HEK293 (cell line): Measurements from ENCODE around the gene MOB1A.

Experiments used
- CTCF ChIA-PET: fragments of 350-600 bp; formaldehyde crosslinking; extraction: SDS; loops from one replicate; lab custom pipeline; 2021; ENCODE audit warnings: antibody characterized with exemption; lab: Yijun Ruan, JAX
- POLR2A ChIA-PET: fragments of 300-600 bp; formaldehyde crosslinking; extraction: SDS; loops from one replicate; lab custom pipeline; 2020; ENCODE audit warnings: antibody characterized with exemption, inconsistent platforms; lab: Yijun Ruan, JAX
- H3K27ac ChIP-seq: fragments of 200-500 bp; sonication (Bioruptor generic); 2 replicates; pipeline ENCODE4 v1.5.1; 2014; ENCODE audit warnings: low read depth, low read length, control low read depth, inconsistent platforms; ENCODE audit errors: extremely low read depth
- H3K36me3 ChIP-seq, 2 experiments: fragments of 200-500 bp in 1 of 2; sonication (Bioruptor generic) in 1 of 2; 1 replicate in 1 of 2; 2 replicates in 1 of 2; pipeline ENCODE4 v1.5.1; 2014 to 2017; ENCODE audit warnings: inconsistent platforms in 2 of 2, low read length in 2 of 2; ENCODE audit not compliant: control insufficient read depth in 2 of 2, insufficient read depth in 1 of 2
- H3K4me1 ChIP-seq: fragments of 200-500 bp; sonication (Bioruptor generic); 2 replicates; pipeline ENCODE4 v1.5.1; 2014; ENCODE audit warnings: mild to moderate bottlenecking, low read length, inconsistent platforms; ENCODE audit not compliant: control insufficient read depth, insufficient read depth
- H3K4me3 ChIP-seq: 2 replicates; pipeline ENCODE4 v1.5.1; 2011; ENCODE audit warnings: low read depth, mild to moderate bottlenecking, control low read depth, low read length, moderate library complexity
- H3K9me3 ChIP-seq: fragments of 200-500 bp; sonication (Bioruptor generic); 2 replicates; pipeline ENCODE4 v1.5.1; 2014; ENCODE audit warnings: low read depth, low read length, inconsistent platforms; ENCODE audit not compliant: control insufficient read depth, insufficient read depth
- BCL11B ChIP-seq: fragments of 450-650 bp; formaldehyde crosslinking; IDR thresholded peaks from 2 replicates; pipeline ENCODE4 v1.5.1; 2016; ENCODE audit warnings: low read depth, missing biosample characterization, missing genetic modification characterization
- GLIS2 ChIP-seq: fragments of 450-650 bp; formaldehyde crosslinking; IDR thresholded peaks from 2 replicates; pipeline ENCODE4 v1.5.1; 2016; ENCODE audit warnings: missing biosample characterization, missing genetic modification characterization
- KLF1 ChIP-seq: fragments of 450-650 bp; formaldehyde crosslinking; IDR thresholded peaks from 2 replicates; pipeline ENCODE4 v1.5.1; 2016; ENCODE audit warnings: missing biosample characterization, missing genetic modification characterization
- KLF8 ChIP-seq: fragments of 450-650 bp; formaldehyde crosslinking; IDR thresholded peaks from 2 replicates; pipeline ENCODE4 v1.5.1; 2016; ENCODE audit warnings: missing biosample characterization, missing genetic modification characterization
- KLF9 ChIP-seq: fragments of 450-650 bp; formaldehyde crosslinking; IDR thresholded peaks from 2 replicates; pipeline ENCODE4 v1.5.1; 2016; ENCODE audit warnings: missing biosample characterization, missing genetic modification characterization, low read depth
- PBX3 ChIP-seq: sonication (generic); formaldehyde crosslinking; IDR thresholded peaks from 2 replicates; pipeline ENCODE4 v1.8.1; 2022; ENCODE audit warnings: mild to moderate bottlenecking, moderate library complexity, missing genetic modification reagents
- ZBTB11 ChIP-seq: fragments of 450-650 bp; formaldehyde crosslinking; conservative IDR thresholded peaks from 2 replicates; pipeline ENCODE4 v1.5.1; 2016; ENCODE audit warnings: low read depth, missing biosample characterization, missing genetic modification characterization
- ZBTB17 ChIP-seq: fragments of 450-650 bp; formaldehyde crosslinking; IDR thresholded peaks from 2 replicates; pipeline ENCODE4 v1.5.1; 2016; ENCODE audit warnings: missing biosample characterization, missing genetic modification characterization
- ZBTB20 ChIP-seq: fragments of 450-650 bp; formaldehyde crosslinking; IDR thresholded peaks from 2 replicates; pipeline ENCODE4 v1.5.1; 2016; ENCODE audit warnings: missing biosample characterization, missing genetic modification characterization
- ZBTB26 ChIP-seq: fragments of 450-650 bp; formaldehyde crosslinking; optimal IDR thresholded peaks from 2 replicates; pipeline ENCODE3; 2016; ENCODE audit warnings: missing biosample characterization, mild to moderate bottlenecking, missing genetic modification characterization
- ZBTB6 ChIP-seq: fragments of 450-650 bp; formaldehyde crosslinking; IDR thresholded peaks from 2 replicates; pipeline ENCODE4 v1.5.1; 2017; ENCODE audit warnings: missing biosample characterization, missing genetic modification characterization
- ZBTB8A ChIP-seq: fragments of 450-650 bp; formaldehyde crosslinking; IDR thresholded peaks from 2 replicates; pipeline ENCODE4 v1.5.1; 2016; ENCODE audit warnings: missing biosample characterization, missing genetic modification characterization
- ZEB2 ChIP-seq: fragments of 450-650 bp; formaldehyde crosslinking; IDR thresholded peaks from 2 replicates; pipeline ENCODE4 v1.5.1; 2016; ENCODE audit warnings: missing biosample characterization, missing genetic modification characterization
- ZFHX2 ChIP-seq: fragments of 450-650 bp; formaldehyde crosslinking; conservative IDR thresholded peaks from 2 replicates; pipeline ENCODE4 v1.5.1; 2016; ENCODE audit warnings: missing biosample characterization, missing genetic modification characterization
- ZNF121 ChIP-seq: fragments of 450-650 bp; formaldehyde crosslinking; IDR thresholded peaks from 2 replicates; pipeline ENCODE4 v1.5.1; 2016; ENCODE audit warnings: missing biosample characterization, missing genetic modification characterization
- ZNF24 ChIP-seq: fragments of 450-650 bp; formaldehyde crosslinking; IDR thresholded peaks from 2 replicates; pipeline ENCODE4 v1.5.1; 2016; ENCODE audit warnings: missing biosample characterization, missing genetic modification characterization
- ZNF335 ChIP-seq: fragments of 450-650 bp; formaldehyde crosslinking; conservative IDR thresholded peaks from 2 replicates; pipeline ENCODE4 v1.5.1; 2016; ENCODE audit warnings: missing biosample characterization, missing genetic modification characterization
- ZNF362 ChIP-seq: fragments of 450-650 bp; formaldehyde crosslinking; IDR thresholded peaks from 2 replicates; pipeline ENCODE4 v1.5.1; 2016; ENCODE audit warnings: missing biosample characterization, missing genetic modification characterization
- ZNF501 ChIP-seq: fragments of 450-650 bp; formaldehyde crosslinking; IDR thresholded peaks from 2 replicates; pipeline ENCODE4 v1.5.1; 2016; ENCODE audit warnings: missing biosample characterization, missing genetic modification characterization
- ZNF626 ChIP-seq: fragments of 450-650 bp; sonication (Bioruptor Pico); formaldehyde crosslinking; IDR thresholded peaks from 2 replicates; pipeline ENCODE4 v1.5.1; 2018; ENCODE audit warnings: missing biosample characterization, missing genetic modification characterization, inconsistent platforms
- ZNF76 ChIP-seq: fragments of 450-650 bp; formaldehyde crosslinking; IDR thresholded peaks from 2 replicates; pipeline ENCODE4; 2016; ENCODE audit warnings: low read depth, missing biosample characterization, missing genetic modification characterization, borderline replicate concordance
- ZNF837 ChIP-seq: fragments of 450-650 bp; formaldehyde crosslinking; IDR thresholded peaks from 2 replicates; pipeline ENCODE4 v1.5.1; 2016; ENCODE audit warnings: missing biosample characterization, missing genetic modification characterization
- ZNF843 ChIP-seq: fragments of 450-650 bp; formaldehyde crosslinking; IDR thresholded peaks from 2 replicates; pipeline ENCODE4 v1.5.1; 2016; ENCODE audit warnings: missing biosample characterization, missing genetic modification characterization

Gene MOB1A

GRCh38 chr2:74147727-74148456 lies 30.8 kb downstream of the MOB1A start, which contains the start of gene BOLA3 (continued):
- TF ChIP-seq ZBTB11 (tag by site-specific recombination) (0 out of 2 replicates have a peak, but pooled peaks have one; percentile 13), ZBTB26 (tag by site-specific recombination) (peak; percentile 73), ZBTB20 (tag by site-specific recombination) (peak; percentile 81), ZNF362 (tag by site-specific recombination) (0 out of 2 replicates have a peak, but pooled peaks have one; percentile 25), ZNF24 (tag by site-specific recombination) (peak; percentile 7; the same call in 1 of the 2 replicates), KLF9 (tag by site-specific recombination) (peak; percentile 21; the same call in 1 of the 2 replicates), ZNF76 (0 out of 2 replicates have a peak, but pooled peaks have one; percentile 4), PBX3 (CRISPR knock-in tag) (peak; percentile 84; the same call in 1 of the 2 replicates), ZNF501 (tag by site-specific recombination) (peak; percentile 54; the same call in 1 of the 2 replicates), ZEB2 (tag by site-specific recombination) (peak; percentile 60; the same call in 1 of the 2 replicates), ZNF626 (tag by site-specific recombination) (no peak), KLF8 (tag by site-specific recombination) (peak; percentile 49; the same call in 1 of the 2 replicates), ZBTB17 (tag by site-specific recombination) (peak; percentile 96), GLIS2 (tag by site-specific recombination) (peak; percentile 55)
- TF ChIP-seq, all 188 proteins: peak for 41

GRCh38 chr2:74146929-74147726 lies 31.6 kb downstream of the MOB1A start:
- H3K36me3 ChIP-seq = peaks cover 4 to 39% of the 10 kb centered on the region in 2 experiments; a peak in 2 of 3 replicates
- CTCF ChIA-PET = interaction anchor here (0.6 to 7.5 kb wide), 10 partner anchors 8 to 322 kb away, joined by 3 to 155 read pairs (median 3); partner anchors contain the start of gene STAMBP
- H3K9me3 ChIP-seq = no peaks in the 10 kb centered on the region
- POLR2A ChIA-PET = interaction anchor here (0.9 to 2.4 kb wide), 7 partner anchors 10 to 410 kb away, joined by 3 to 11 read pairs (median 3); partner anchors contain the start of genes MTHFD2, STAMBP and TPRKB
- peak overlapping the region; percentile 67; the same call in 1 of the 2 replicates for H3K27ac ChIP-seq
- H3K4me3 ChIP-seq = peak overlapping the region; percentile 63
- H3K4me1 ChIP-seq = no peaks in the 10 kb centered on the region
- TF ChIP-seq ZNF843 (tag by site-specific recombination) (no peak), ZBTB8A (tag by site-specific recombination) (no peak), ZNF335 (peak; percentile 9; the same call in 1 of the 2 replicates), ZNF121 (0 out of 2 replicates have a peak, but pooled peaks have one; percentile 9), KLF1 (tag by site-specific recombination) (no peak), BCL11B (tag by site-specific recombination) (0 out of 2 replicates have a peak, but pooled peaks have one; percentile 45), ZFHX2 (peak; percentile 64), ZNF837 (tag by site-specific recombination) (no peak), ZBTB6 (tag by site-specific recombination) (no peak)
